Ectodermal cell (in vitro differentiated cells): ENCODE measurements around the gene AHDC1. TPM values are rescaled to one million over a fixed set of nuclear protein-coding genes. Genes with fewer than 3 reads are reported as not detected.

ENCODE experiments used
- H3K27ac ChIP-seq: 2 replicates; pipeline ENCODE4 v1.7.0; 2013; ENCODE audit warnings: mild to moderate bottlenecking, low read depth, low read length; ENCODE audit not compliant: insufficient read depth, poor library complexity, severe bottlenecking
- H3K27me3 ChIP-seq: 2 replicates; pipeline ENCODE4 v1.7.0; 2013; ENCODE audit warnings: mild to moderate bottlenecking, low read length; ENCODE audit not compliant: insufficient read depth, control insufficient read depth, poor library complexity, severe bottlenecking
- H3K36me3 ChIP-seq: one replicate; pipeline ENCODE4 v1.7.0; 2013; ENCODE audit warnings: low read length; ENCODE audit not compliant: control insufficient read depth, insufficient read depth
- H3K4me1 ChIP-seq: one replicate; pipeline ENCODE4 v1.7.0; 2013; ENCODE audit warnings: low read length; ENCODE audit not compliant: control insufficient read depth, insufficient read depth
- H3K4me3 ChIP-seq: 2 replicates; pipeline ENCODE4 v1.7.0; 2013; ENCODE audit warnings: low read depth, low read length, control low read depth; ENCODE audit not compliant: insufficient read depth
- H3K9me3 ChIP-seq: 2 replicates; pipeline ENCODE4 v1.7.0; 2013; ENCODE audit warnings: mild to moderate bottlenecking, low read length, moderate library complexity; ENCODE audit not compliant: control insufficient read depth
- WGBS, 2 experiments: methylation state at CpG; one replicate each; pipeline ENCODE4 v1.1.7; 2013; ENCODE audit warnings: missing lambda C conversion rate in 2 of 2; 5-methylcytosine and 5-hydroxymethylcytosine counted together
- polyA plus RNA-seq, 4 experiments: library from polyadenylated mRNA; stranded (reverse); fragments of 50-300 nt; gene quantifications; one replicate each; pipeline ENCODE4 v1.2.3, GENCODE V29; 2013

The AHDC1 gene
- polyA plus RNA-seq (2013, experiment 1 of 4) = 90.4 TPM
- 114 TPM for polyA plus RNA-seq (2013, experiment 2 of 4)
- polyA plus RNA-seq (2013, experiment 3 of 4) = 75.5 TPM
- polyA plus RNA-seq (2013, experiment 4 of 4) = 88.7 TPM

GRCh38 chr1:27603681-27604578, at the start of gene AHDC1:
Gene AHDC1 (minus strand): TSS chr1:27604144. CDS start chr1:27552115, 52,029 bp downstream.
- Histone ChIP-seq H3K27me3 (no peaks in the 10 kb centered on the region), H3K36me3 (no peaks in the 10 kb centered on the region), H3K27ac (peak within 1 kb of the TSS; percentile 60), H3K4me1 (peaks cover 68% of the 10 kb centered on the region), H3K9me3 (no peaks in the 10 kb centered on the region), H3K4me3 (peak within 1 kb of the TSS; percentile 96)
- WGBS, 2 experiments = 0% methylated on average over 72 to 74 of the region's 74 CpGs

GRCh38 chr1:27652111-27652864, 48.3 kb upstream of the AHDC1 start:
- Histone ChIP-seq H3K27me3 (no peaks in the 10 kb centered on the region), H3K4me3 (no peak overlapping the region), H3K36me3 (no peaks in the 10 kb centered on the region), H3K4me1 (peaks cover 23% of the 10 kb centered on the region), H3K27ac (no peak overlapping the region), H3K9me3 (no peaks in the 10 kb centered on the region)
- 96 to 97% methylated on average over 3 to 5 of the region's 5 CpGs for WGBS, 2 experiments

- Histone ChIP-seq H3K27ac (peak overlapping the region; percentile 1), H3K27me3 (no peaks in the 10 kb centered on the region), H3K36me3 (no peaks in the 10 kb centered on the region), H3K4me1 (peaks cover 23% of the 10 kb centered on the region), H3K4me3 (no peak overlapping the region), H3K9me3 (no peaks in the 10 kb centered on the region)
- 43 to 44% methylated on average over 7 of the region's 7 CpGs for WGBS, 2 experiments
Measured at GRCh38 chr1:27650539-27651175, 46.7 kb upstream of the AHDC1 start.

- Histone ChIP-seq H3K4me3 (no peak overlapping the region), H3K36me3 (no peaks in the 10 kb centered on the region), H3K27me3 (no peaks in the 10 kb centered on the region), H3K9me3 (no peaks in the 10 kb centered on the region), H3K4me1 (peaks cover 19% of the 10 kb centered on the region), H3K27ac (peak overlapping the region; percentile 1)
- 52 to 62% methylated on average over 1 of the region's 1 CpG for WGBS, 2 experiments
Measured at GRCh38 chr1:27650171-27650538, 46.2 kb upstream of the AHDC1 start.

- Histone ChIP-seq H3K36me3 (no peaks in the 10 kb centered on the region), H3K27me3 (no peaks in the 10 kb centered on the region), H3K4me3 (no peak overlapping the region), H3K27ac (no peak overlapping the region), H3K9me3 (no peaks in the 10 kb centered on the region), H3K4me1 (peaks cover 14% of the 10 kb centered on the region)
- 87% methylated on average over 11 of the region's 11 CpGs for WGBS, 2 experiments
Measured at GRCh38 chr1:27649306-27649635, 45.3 kb upstream of the AHDC1 start.

GRCh38 chr1:27648602-27649305, 44.8 kb upstream of the AHDC1 start:
- no peaks in the 10 kb centered on the region for H3K9me3 ChIP-seq
- H3K4me3 ChIP-seq = no peak overlapping the region
- no peak overlapping the region for H3K27ac ChIP-seq
- no peaks in the 10 kb centered on the region for H3K36me3 ChIP-seq
- H3K4me1 ChIP-seq = peaks cover 14% of the 10 kb centered on the region
- no peaks in the 10 kb centered on the region for H3K27me3 ChIP-seq
- 90% methylated on average over 6 of the region's 6 CpGs for WGBS, 2 experiments

GRCh38 chr1:27647328-27647727, 43.4 kb upstream of the AHDC1 start:
- Histone ChIP-seq H3K27me3 (no peaks in the 10 kb centered on the region), H3K9me3 (no peaks in the 10 kb centered on the region), H3K4me3 (no peak overlapping the region), H3K4me1 (peaks cover 14% of the 10 kb centered on the region), H3K27ac (no peak overlapping the region), H3K36me3 (no peaks in the 10 kb centered on the region)
- 95 to 99% methylated on average over 5 of the region's 5 CpGs for WGBS, 2 experiments

GRCh38 chr1:27646676-27647075, 42.7 kb upstream of the AHDC1 start:
- H3K4me1 ChIP-seq = peaks cover 14% of the 10 kb centered on the region
- no peak overlapping the region for H3K27ac ChIP-seq
- 92 to 94% methylated on average over 8 of the region's 8 CpGs for WGBS, 2 experiments
- no peaks in the 10 kb centered on the region for H3K9me3 ChIP-seq
- no peak overlapping the region for H3K4me3 ChIP-seq
- no peaks in the 10 kb centered on the region for H3K27me3 ChIP-seq
- no peaks in the 10 kb centered on the region for H3K36me3 ChIP-seq

- Histone ChIP-seq H3K36me3 (no peaks in the 10 kb centered on the region), H3K27me3 (no peaks in the 10 kb centered on the region), H3K4me3 (no peak overlapping the region), H3K9me3 (no peaks in the 10 kb centered on the region), H3K4me1 (peaks cover 2% of the 10 kb centered on the region), H3K27ac (no peak overlapping the region)
- WGBS, 2 experiments = 95 to 98% methylated on average over 4 of the region's 4 CpGs
Measured at GRCh38 chr1:27645071-27645415, 41.1 kb upstream of the AHDC1 start.
